Transverse colon (tissue), 4 donors: Measurements from ENCODE around the gene RBM20. TPM values are rescaled to one million over a fixed set of nuclear protein-coding genes. Genes with fewer than 3 reads are reported as not detected.

Experiments
- DNase-seq: peaks from one replicate; pipeline ENCODE4 v3.0.0-alpha.2; 2019
- H3K27ac ChIP-seq, 4 donors: fragments of 200-600 bp; sonication (generic); 2 replicates each; pipeline ENCODE4 v1.5.1; 2016 to 2018; ENCODE audit warnings: inconsistent platforms in 4 of 4
- H3K27me3 ChIP-seq: fragments of 200-600 bp; sonication (generic); 2 replicates; pipeline ENCODE4 v1.5.1; 2017; ENCODE audit warnings: inconsistent platforms
- H3K36me3 ChIP-seq, 4 donors: fragments of 200-600 bp; sonication (generic); 2 replicates each; pipeline ENCODE4 v1.5.1; 2017 to 2019; ENCODE audit warnings: inconsistent platforms in 4 of 4
- H3K4me1 ChIP-seq, 4 donors: fragments of 200-600 bp; sonication (generic); 2 replicates each; pipeline ENCODE4 v1.5.1; 2017 to 2020; ENCODE audit warnings: inconsistent platforms in 4 of 4
- H3K4me3 ChIP-seq, 4 donors: fragments of 200-600 bp; sonication (generic); 1 replicate in 1 of 4; 2 replicates in 3 of 4; pipeline versions ENCODE4 v1.5.1 to v1.6.1; 2017 to 2019; ENCODE audit warnings: inconsistent platforms in 4 of 4
- H3K9me3 ChIP-seq, 2 donors: fragments of 200-600 bp; sonication (generic); 2 replicates each; pipeline ENCODE4 v1.5.1; 2017 to 2019; ENCODE audit warnings: inconsistent platforms in 2 of 2
- CTCF ChIP-seq, 5 experiments: fragments of 200-600 bp in 3 of 5; fragments of 450-650 bp in 2 of 5; sonication (generic) in 3 of 5; IDR thresholded peaks; 1 replicate in 2 of 5; 2 replicates in 3 of 5; pipeline ENCODE4 v1.5.1; 2016 to 2017; ENCODE audit warnings: antibody characterized with exemption in 5 of 5, inconsistent platforms in 3 of 5, mild to moderate bottlenecking in 2 of 5, moderate library complexity in 1 of 5
- EP300 ChIP-seq: sonication (generic); formaldehyde crosslinking; IDR thresholded peaks from one replicate; pipeline ENCODE4 v1.6.1; 2017; ENCODE audit warnings: antibody characterized with exemption, low read depth
- POLR2A ChIP-seq: fragments of 450-650 bp; IDR thresholded peaks from one replicate; pipeline ENCODE4 v1.6.1; 2016; ENCODE audit warnings: antibody characterized with exemption, mild to moderate bottlenecking, moderate library complexity
- POLR2AphosphoS5 ChIP-seq, 3 donors: sonication (generic); formaldehyde crosslinking; IDR thresholded peaks; one replicate each; pipeline ENCODE4 v1.6.1; 2016; ENCODE audit warnings: antibody characterized with exemption in 3 of 3
- WGBS, 2 donors: methylation state at CpG; one replicate each; pipeline ENCODE4 v1.1.5; 2018; ENCODE audit warnings: low coverage in 1 of 2; 5-methylcytosine and 5-hydroxymethylcytosine counted together
- in situ Hi-C, 4 donors: fragments of 200-750 bp; cut with MboI; loops; one replicate each; pipeline versions ENCODE4 v1.15.0 to v1.15.1; 2017; ENCODE audit warnings: low sequenced_read_pairs in 3 of 4, low pct_ligation_motif_present in 1 of 4, low pct_unique_long_range_greater_than_20kb in 1 of 4
- intact Hi-C: fragments of 100-400 bp; cut with DNase I; formaldehyde crosslinking; loops from one replicate; pipeline ENCODE4 v1.15.1; 2023; ENCODE audit warnings: low total_unique reads
- total RNA-seq, 4 donors: library from RNA; depleted of rRNA; stranded (reverse); fragments of >200 nt; gene quantifications; one replicate each; pipeline ENCODE4 v1.1.0, GENCODE V29; 2016

The RBM20 gene
- total RNA-seq, 4 donors from 2014 or later, result 1.2 to 10.5 (median 2.9) TPM

- in situ Hi-C loops (loop anchor here in 1 of 4 donors (25.0 kb wide), 1 partner anchor 105 kb away; no protein-coding TSS in a partner anchor), intact Hi-C loops (no loop called here)
- DNase-seq, result no peak
- no peaks in the 10 kb centered on the region for H3K9me3 ChIP-seq
- H3K27ac ChIP-seq, result no peak overlapping the region
- peaks cover 0 to 6% (median 0%) of the 10 kb centered on the region in 4 donors for H3K4me1 ChIP-seq
- H3K4me3 ChIP-seq, result no peak overlapping the region
- H3K27me3 ChIP-seq, result no peaks in the 10 kb centered on the region
- no peak for TF ChIP-seq POLR2A
- H3K36me3 ChIP-seq, result no peaks in the 10 kb centered on the region
- WGBS, 2 donors, result 83 to 89% methylated on average over 1 to 2 of the region's 2 CpGs
These were observed 138.5 kb downstream of the RBM20 start for GRCh38 chr10:110782616-110783015.

- Histone ChIP-seq H3K36me3 (no peaks in the 10 kb centered on the region), H3K9me3 (no peaks in the 10 kb centered on the region), H3K4me1 (no peaks in the 10 kb centered on the region), H3K27me3 (no peaks in the 10 kb centered on the region), H3K4me3 (no peak overlapping the region), H3K27ac (peak overlapping the region; percentile 26 to 45 (median 38))
- in situ Hi-C loops, result loop anchor here in 1 of 4 donors (25.0 kb wide), 1 partner anchor 104 kb away; no protein-coding TSS in a partner anchor
- DNase-seq, result no peak
- intact Hi-C loops, result no loop called here
- no peak for TF ChIP-seq CTCF (IDR thresholded peaks at IDR 0.05)
- TF ChIP-seq EP300, result no peak
- TF ChIP-seq POLR2AphosphoS5 (IDR thresholded peaks at IDR 0.05), result no peak
- no peak for TF ChIP-seq POLR2A
- 67 to 68% methylated on average over 7 of the region's 7 CpGs for WGBS, 2 donors
These were observed 139.5 kb downstream of the RBM20 start for GRCh38 chr10:110783509-110784107.

- H3K4me1 ChIP-seq, result no peaks in the 10 kb centered on the region
- no peak for DNase-seq
- no peaks in the 10 kb centered on the region for H3K9me3 ChIP-seq
- peak in 2 of 3 donors; percentile 30 to 64 for TF ChIP-seq POLR2AphosphoS5 (IDR thresholded peaks at IDR 0.05)
- TF ChIP-seq EP300, result peak; percentile 94
- TF ChIP-seq CTCF (IDR thresholded peaks at IDR 0.05), result no peak
- no peak for TF ChIP-seq POLR2A
- WGBS, 2 donors, result 68 to 82% methylated on average over 4 to 6 of the region's 6 CpGs
- intact Hi-C loops, result no loop called here
- peak overlapping the region; percentile 26 to 45 (median 38) for H3K27ac ChIP-seq
- no peaks in the 10 kb centered on the region for H3K27me3 ChIP-seq
- H3K36me3 ChIP-seq, result no peaks in the 10 kb centered on the region
- H3K4me3 ChIP-seq, result no peak overlapping the region
- in situ Hi-C loops, result loop anchor here in 1 of 4 donors (25.0 kb wide), 1 partner anchor 103 kb away; no protein-coding TSS in a partner anchor
These were observed 140.1 kb downstream of the RBM20 start for GRCh38 chr10:110784198-110784597.

GRCh38 chr10:110786172-110786571 is 142.0 kb downstream of the RBM20 start:
- Histone ChIP-seq H3K27me3 (no peaks in the 10 kb centered on the region), H3K4me3 (no peak overlapping the region), H3K4me1 (peaks cover 0 to 11% (median 3%) of the 10 kb centered on the region in 4 donors), H3K27ac (peak overlapping the region in 3 of 4 donors; percentile 0 to 23 (median 8)), H3K36me3 (no peaks in the 10 kb centered on the region), H3K9me3 (no peaks in the 10 kb centered on the region)
- intact Hi-C loops (no loop called here), in situ Hi-C loops (loop anchor here in 1 of 4 donors (25.0 kb wide), 1 partner anchor 101 kb away; no protein-coding TSS in a partner anchor)
- 74% methylated on average over 8 of the region's 8 CpGs; no CpG with 5 or more reads in 1 of the 2 donors for whole genome bisulfite sequencing, 2 donors
- TF ChIP-seq CTCF (IDR thresholded peaks at IDR 0.05), result no peak
- TF ChIP-seq POLR2AphosphoS5 (IDR thresholded peaks at IDR 0.05), result no peak
- no peak for TF ChIP-seq POLR2A
- no peak for TF ChIP-seq EP300
- no peak for DNase-seq
